Vagina (tissue), 2 donors: ENCODE results near the gene EEF1E1.

ENCODE experiments used
- CTCF ChIP-seq, 3 experiments: fragments of 450-650 bp in 2 of 3; fragments of 200-600 bp in 1 of 3; sonication (generic) in 1 of 3; IDR thresholded peaks; one replicate each; pipeline ENCODE4 v1.5.1; 2017 to 2019; ENCODE audit warnings: antibody characterized with exemption in 3 of 3, mild to moderate bottlenecking in 2 of 3, moderate library complexity in 2 of 3
- POLR2A ChIP-seq, 2 donors: fragments of 450-650 bp; IDR thresholded peaks; one replicate each; pipeline ENCODE4 v1.6.1; 2017; ENCODE audit warnings: antibody characterized with exemption in 2 of 2, mild to moderate bottlenecking in 2 of 2, moderate library complexity in 2 of 2
- POLR2AphosphoS5 ChIP-seq, 2 donors: sonication (generic); formaldehyde crosslinking; IDR thresholded peaks; one replicate each; pipeline ENCODE4 v1.9.0; 2017; ENCODE audit warnings: antibody characterized with exemption in 2 of 2, mild to moderate bottlenecking in 2 of 2, low read depth in 1 of 2; ENCODE audit not compliant: insufficient read depth in 1 of 2

GRCh38 chr6:8060346-8060745 lies 42.0 kb downstream of the EEF1E1 start:
- TF ChIP-seq CTCF (IDR thresholded peaks at IDR 0.05) = no peak
- TF ChIP-seq POLR2A (IDR thresholded peaks at IDR 0.05) = no peak
- TF ChIP-seq POLR2AphosphoS5 (IDR thresholded peaks at IDR 0.05; ENCODE audit: insufficient read depth in 1 of 2, low read depth in 1 of 2) = no peak
